GM12801 (cell line): Measurements from ENCODE around the gene DNAJC18.

ENCODE experiments used
- CTCF ChIP-seq: IDR thresholded peaks from one replicate; pipeline ENCODE4 v1.5.1; 2011; ENCODE audit warnings: control low read depth; ENCODE audit not compliant: insufficient read length; ENCODE audit errors: extremely low read depth

DNAJC18 gene

GRCh38 chr5:139474890-139475791 is 35.8 kb upstream of the DNAJC18 start:
- no peak for TF ChIP-seq CTCF

- no peak for TF ChIP-seq CTCF
Observed at GRCh38 chr5:139473565-139473964, 34.2 kb upstream of the DNAJC18 start.

- TF ChIP-seq CTCF, result no peak
Observed at GRCh38 chr5:139473105-139473504, 33.8 kb upstream of the DNAJC18 start.

GRCh38 chr5:139472386-139473030 is 33.2 kb upstream of the DNAJC18 start:
- no peak for TF ChIP-seq CTCF

- TF ChIP-seq CTCF, result no peak
Observed at GRCh38 chr5:139470821-139471300, 31.5 kb upstream of the DNAJC18 start, which contains the start of gene SMIM33. TSS of gene SMIM33 (plus strand) at chr5:139471004. CDS start at chr5:139471122, 118 bp downstream.

- no peak for TF ChIP-seq CTCF
Observed at GRCh38 chr5:139468421-139468931, 29.2 kb upstream of the DNAJC18 start.

GRCh38 chr5:139462586-139463276 is 23.4 kb upstream of the DNAJC18 start, which contains the start of gene ECSCR:
TSS of gene ECSCR (minus strand) at chr5:139462743. CDS start at chr5:139462670, 73 bp downstream.
- no peak for TF ChIP-seq CTCF
